ENCODE measurements around the gene CDC16. TPM values are rescaled to one million over a fixed set of nuclear protein-coding genes. Genes with fewer than 3 reads are reported as not detected.

CDC16 gene
- total RNA-seq, 4 donors from 2014 or later = 40.1 to 53.1 (median 47.4) TPM

- Histone ChIP-seq H3K9me3 (peaks cover 0 to 6% (median 0%) of the 10 kb centered on the region in 3 donors), H3K4me1 (no peaks in the 10 kb centered on the region), H3K36me3 (no peaks in the 10 kb centered on the region), H3K27me3 (peaks cover 20% of the 10 kb centered on the region), H3K4me3 (no peak overlapping the region), H3K27ac (no peak overlapping the region)
- no peak for ATAC-seq
- no peak for TF ChIP-seq EP300 (IDR thresholded peaks at IDR 0.05)
- WGBS, 2 donors (ENCODE audit: low coverage in 1 of 2) = 67 to 78% methylated on average over 4 of the region's 4 CpGs
Measured at GRCh38 chr13:114204894-114205293, 29.8 kb upstream of the CDC16 start.

DNA sequence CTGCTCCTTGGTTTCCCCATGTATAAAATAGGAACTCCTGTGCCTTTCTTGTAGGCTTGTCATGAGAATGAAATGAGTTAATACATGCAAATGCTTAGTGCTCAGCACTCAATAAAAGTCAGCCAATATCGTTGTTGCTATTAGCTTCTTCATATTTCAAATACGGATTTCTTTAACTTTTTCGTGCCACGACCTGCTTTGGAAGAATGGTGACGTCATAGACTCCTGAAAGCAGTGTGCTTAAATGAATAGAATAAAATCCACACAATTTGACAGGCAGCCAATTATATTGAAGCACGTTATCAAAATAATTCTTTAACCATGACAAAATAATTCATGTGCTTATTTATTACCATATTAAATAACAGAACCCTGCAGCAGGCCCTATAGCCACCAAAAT is 26.6 kb upstream of the CDC16 start:
- H3K36me3 ChIP-seq = no peaks in the 10 kb centered on the region
- WGBS, 2 donors (ENCODE audit: low coverage in 1 of 2) = 71 to 79% methylated on average over 6 of the region's 6 CpGs
- H3K4me1 ChIP-seq = no peaks in the 10 kb centered on the region
- no peak overlapping the region for H3K27ac ChIP-seq
- H3K9me3 ChIP-seq = peaks cover 0 to 6% (median 0%) of the 10 kb centered on the region in 3 donors
- TF ChIP-seq POLR2A (IDR thresholded peaks at IDR 0.05) (no peak), POLR2AphosphoS5 (IDR thresholded peaks at IDR 0.05) (no peak), EP300 (IDR thresholded peaks at IDR 0.05) (no peak)
- TF ChIP-seq, protein P1, sequence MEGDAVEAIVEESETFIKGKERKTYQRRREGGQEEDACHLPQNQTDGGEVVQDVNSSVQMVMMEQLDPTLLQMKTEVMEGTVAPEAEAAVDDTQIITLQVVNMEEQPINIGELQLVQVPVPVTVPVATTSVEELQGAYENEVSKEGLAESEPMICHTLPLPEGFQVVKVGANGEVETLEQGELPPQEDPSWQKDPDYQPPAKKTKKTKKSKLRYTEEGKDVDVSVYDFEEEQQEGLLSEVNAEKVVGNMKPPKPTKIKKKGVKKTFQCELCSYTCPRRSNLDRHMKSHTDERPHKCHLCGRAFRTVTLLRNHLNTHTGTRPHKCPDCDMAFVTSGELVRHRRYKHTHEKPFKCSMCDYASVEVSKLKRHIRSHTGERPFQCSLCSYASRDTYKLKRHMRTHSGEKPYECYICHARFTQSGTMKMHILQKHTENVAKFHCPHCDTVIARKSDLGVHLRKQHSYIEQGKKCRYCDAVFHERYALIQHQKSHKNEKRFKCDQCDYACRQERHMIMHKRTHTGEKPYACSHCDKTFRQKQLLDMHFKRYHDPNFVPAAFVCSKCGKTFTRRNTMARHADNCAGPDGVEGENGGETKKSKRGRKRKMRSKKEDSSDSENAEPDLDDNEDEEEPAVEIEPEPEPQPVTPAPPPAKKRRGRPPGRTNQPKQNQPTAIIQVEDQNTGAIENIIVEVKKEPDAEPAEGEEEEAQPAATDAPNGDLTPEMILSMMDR (IDR thresholded peaks at IDR 0.05) = no peak
- H3K27me3 ChIP-seq = peaks cover 22% of the 10 kb centered on the region
- H3K4me3 ChIP-seq = no peak overlapping the region
- no peak for ATAC-seq

DNA sequence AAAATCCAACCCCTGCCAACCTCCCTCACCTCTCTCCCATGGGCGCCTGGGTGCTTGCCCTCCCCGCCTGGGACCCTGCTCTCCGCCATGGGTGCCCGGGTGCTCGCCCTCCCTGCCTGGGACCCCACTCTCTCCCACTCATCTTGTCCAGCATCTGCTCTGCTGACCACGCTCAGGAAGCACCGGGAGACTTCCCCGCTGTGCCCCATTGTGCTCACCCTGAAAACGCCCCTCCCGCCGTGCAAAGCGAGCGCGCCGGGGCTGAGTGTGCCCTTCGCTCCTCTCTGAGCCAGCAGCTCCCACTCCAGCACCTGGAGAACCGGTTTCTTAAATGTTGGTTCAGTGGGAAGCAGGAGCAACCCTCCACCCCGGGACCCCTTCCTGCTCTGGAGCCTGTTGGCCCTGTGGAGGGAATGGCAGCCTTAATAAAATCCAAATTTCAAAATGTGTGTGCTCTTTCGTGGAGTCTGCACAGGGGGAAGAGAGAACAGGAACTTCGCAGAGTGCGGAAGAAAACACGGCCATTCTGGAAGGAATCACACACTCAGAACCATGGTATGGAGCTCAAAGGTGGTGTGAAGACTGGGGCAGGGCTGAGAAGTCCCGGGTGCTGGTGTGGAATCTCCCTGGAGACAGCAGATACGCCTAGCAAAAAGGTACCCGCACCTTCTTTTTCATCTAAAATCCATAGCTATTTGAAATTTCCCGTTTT is 23.1 kb upstream of the CDC16 start:
- Histone ChIP-seq H3K4me1 (no peaks in the 10 kb centered on the region), H3K36me3 (no peaks in the 10 kb centered on the region), H3K4me3 (no peak overlapping the region), H3K27me3 (peaks cover 36% of the 10 kb centered on the region), H3K9me3 (peaks cover 0 to 6% (median 0%) of the 10 kb centered on the region in 3 donors), H3K27ac (no peak overlapping the region)
- TF ChIP-seq POLR2AphosphoS5 (IDR thresholded peaks at IDR 0.05) = no peak
- TF ChIP-seq EP300 (IDR thresholded peaks at IDR 0.05) = no peak
- TF ChIP-seq POLR2A (IDR thresholded peaks at IDR 0.05) = no peak
- TF ChIP-seq, protein P1 (IDR thresholded peaks at IDR 0.05) = no peak
- 74 to 77% methylated on average over 8 to 12 of the region's 26 CpGs for WGBS, 2 donors (ENCODE audit: low coverage in 1 of 2)
- ATAC-seq = no peak

GRCh38 chr13:114212158-114212495 is 22.6 kb upstream of the CDC16 start:
- H3K4me1 ChIP-seq = no peaks in the 10 kb centered on the region
- TF ChIP-seq POLR2A (IDR thresholded peaks at IDR 0.05) (no peak), EP300 (IDR thresholded peaks at IDR 0.05) (no peak), POLR2AphosphoS5 (IDR thresholded peaks at IDR 0.05) (no peak)
- TF ChIP-seq, protein P1 (IDR thresholded peaks at IDR 0.05) = no peak
- no peak overlapping the region for H3K4me3 ChIP-seq
- 55 to 57% methylated on average over 4 to 5 of the region's 6 CpGs for WGBS, 2 donors (ENCODE audit: low coverage in 1 of 2)
- H3K27ac ChIP-seq = no peak overlapping the region
- H3K9me3 ChIP-seq = peaks cover 0 to 3% (median 0%) of the 10 kb centered on the region in 3 donors
- H3K27me3 ChIP-seq = peaks cover 36% of the 10 kb centered on the region
- H3K36me3 ChIP-seq = no peaks in the 10 kb centered on the region
- no peak for ATAC-seq

- Histone ChIP-seq H3K9me3 (no peaks in the 10 kb centered on the region), H3K36me3 (no peaks in the 10 kb centered on the region), H3K27ac (no peak overlapping the region), H3K4me1 (no peaks in the 10 kb centered on the region), H3K27me3 (peaks cover 36% of the 10 kb centered on the region), H3K4me3 (no peak overlapping the region)
- no peak for ATAC-seq
- TF ChIP-seq POLR2AphosphoS5 (IDR thresholded peaks at IDR 0.05) = no peak
- TF ChIP-seq EP300 (IDR thresholded peaks at IDR 0.05) = no peak
- TF ChIP-seq, protein P1 (IDR thresholded peaks at IDR 0.05) = no peak
- TF ChIP-seq POLR2A (IDR thresholded peaks at IDR 0.05) = no peak
- 66 to 86% methylated on average over 3 of the region's 7 CpGs for WGBS, 2 donors (ENCODE audit: low coverage in 1 of 2)
Measured at GRCh38 chr13:114213980-114214379, 20.7 kb upstream of the CDC16 start.

Data from gastroesophageal sphincter (tissue), 4 donors.